GM21515 (cell line): ENCODE data around the gene SACS.

Experiments
- ATAC-seq: cut with Tn5 transposase; IDR thresholded peaks from one replicate; pipeline ENCODE4 v1.9.1; 2021; ENCODE audit not compliant: unreplicated experiment

SACS gene, protein sequence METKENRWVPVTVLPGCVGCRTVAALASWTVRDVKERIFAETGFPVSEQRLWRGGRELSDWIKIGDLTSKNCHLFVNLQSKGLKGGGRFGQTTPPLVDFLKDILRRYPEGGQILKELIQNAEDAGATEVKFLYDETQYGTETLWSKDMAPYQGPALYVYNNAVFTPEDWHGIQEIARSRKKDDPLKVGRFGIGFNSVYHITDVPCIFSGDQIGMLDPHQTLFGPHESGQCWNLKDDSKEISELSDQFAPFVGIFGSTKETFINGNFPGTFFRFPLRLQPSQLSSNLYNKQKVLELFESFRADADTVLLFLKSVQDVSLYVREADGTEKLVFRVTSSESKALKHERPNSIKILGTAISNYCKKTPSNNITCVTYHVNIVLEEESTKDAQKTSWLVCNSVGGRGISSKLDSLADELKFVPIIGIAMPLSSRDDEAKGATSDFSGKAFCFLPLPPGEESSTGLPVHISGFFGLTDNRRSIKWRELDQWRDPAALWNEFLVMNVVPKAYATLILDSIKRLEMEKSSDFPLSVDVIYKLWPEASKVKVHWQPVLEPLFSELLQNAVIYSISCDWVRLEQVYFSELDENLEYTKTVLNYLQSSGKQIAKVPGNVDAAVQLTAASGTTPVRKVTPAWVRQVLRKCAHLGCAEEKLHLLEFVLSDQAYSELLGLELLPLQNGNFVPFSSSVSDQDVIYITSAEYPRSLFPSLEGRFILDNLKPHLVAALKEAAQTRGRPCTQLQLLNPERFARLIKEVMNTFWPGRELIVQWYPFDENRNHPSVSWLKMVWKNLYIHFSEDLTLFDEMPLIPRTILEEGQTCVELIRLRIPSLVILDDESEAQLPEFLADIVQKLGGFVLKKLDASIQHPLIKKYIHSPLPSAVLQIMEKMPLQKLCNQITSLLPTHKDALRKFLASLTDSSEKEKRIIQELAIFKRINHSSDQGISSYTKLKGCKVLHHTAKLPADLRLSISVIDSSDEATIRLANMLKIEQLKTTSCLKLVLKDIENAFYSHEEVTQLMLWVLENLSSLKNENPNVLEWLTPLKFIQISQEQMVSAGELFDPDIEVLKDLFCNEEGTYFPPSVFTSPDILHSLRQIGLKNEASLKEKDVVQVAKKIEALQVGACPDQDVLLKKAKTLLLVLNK (N-terminal part only)

DNA sequence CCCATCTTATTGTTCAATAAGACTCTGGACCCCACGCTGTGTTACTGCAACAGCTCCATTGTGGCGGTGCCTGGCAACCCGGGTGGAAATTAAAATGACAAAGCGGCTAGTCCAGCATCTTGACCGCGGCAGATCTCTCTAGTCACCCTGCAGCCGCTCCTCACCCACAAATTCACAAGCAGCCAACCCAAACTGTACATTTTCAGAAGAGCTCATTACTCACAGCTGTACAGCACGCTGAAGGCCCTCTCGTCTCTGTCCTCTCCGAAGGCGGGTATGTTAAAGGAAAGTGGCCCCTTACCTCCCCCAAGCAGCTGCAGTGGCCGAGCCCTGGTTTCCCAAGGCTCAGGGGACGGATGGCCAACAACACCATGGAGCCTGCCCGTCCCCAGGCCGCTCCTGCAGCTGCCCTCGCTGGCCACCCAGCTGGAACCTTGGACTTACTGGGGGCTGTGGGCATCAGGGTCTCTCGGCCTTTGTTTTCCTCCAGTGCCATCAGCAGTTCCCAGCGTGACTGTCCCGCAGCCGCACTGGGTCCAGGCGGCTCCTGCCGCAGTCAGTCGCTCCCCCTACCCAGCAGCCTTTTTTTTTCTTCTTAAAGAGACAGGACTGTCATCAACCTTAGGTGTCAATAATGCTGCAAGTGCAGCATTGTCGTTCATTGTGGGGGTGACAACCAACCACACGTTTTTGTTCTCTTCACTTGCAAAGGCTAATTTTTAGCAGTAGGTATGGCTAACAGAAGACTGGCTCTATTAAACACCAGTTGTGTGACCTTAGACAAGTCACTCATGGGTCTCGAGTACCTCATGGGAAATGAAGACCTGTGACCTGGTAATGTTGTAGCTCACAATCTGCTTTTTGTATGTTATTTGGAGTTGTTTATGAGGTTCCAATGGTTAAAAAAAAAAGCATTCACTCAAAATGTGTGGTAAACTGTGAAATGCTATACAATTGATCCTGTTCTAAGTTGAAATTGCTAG, at the start of gene SACS:
TSS of gene SACS (minus strand) at position 532 of the 983 bp plus-strand sequence. CDS start 22,463 bp downstream, outside the sequence.
- ATAC-seq, result no peak

DNA sequence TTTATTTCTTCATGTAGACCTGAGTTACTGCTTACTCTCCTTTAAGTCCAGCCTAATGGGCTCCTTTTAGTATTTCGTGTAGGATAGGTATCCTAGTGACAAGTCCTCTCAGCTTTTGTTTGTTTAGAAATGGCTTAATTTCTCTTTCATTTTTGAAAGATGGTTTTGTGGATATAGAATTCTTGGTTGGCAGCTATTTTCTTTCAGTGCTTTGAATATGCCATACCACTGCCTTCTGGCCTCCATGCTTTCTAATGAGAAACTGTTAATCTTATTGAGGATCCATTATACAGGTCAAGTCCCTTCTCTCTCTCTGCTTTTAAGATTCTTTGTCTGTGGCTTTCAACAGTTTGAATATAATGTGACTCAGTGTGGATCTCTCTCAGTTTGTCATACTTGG, 46.8 kb upstream of the SACS start:
- no peak for ATAC-seq

- ATAC-seq, result no peak
Measured at GRCh38 chr13:23477101-23477500, 43.6 kb upstream of the SACS start.

GRCh38 chr13:23473221-23473620, 39.7 kb upstream of the SACS start:
- no peak for ATAC-seq

- ATAC-seq, result no peak
Measured at GRCh38 chr13:23472189-23472588, 38.7 kb upstream of the SACS start.

DNA sequence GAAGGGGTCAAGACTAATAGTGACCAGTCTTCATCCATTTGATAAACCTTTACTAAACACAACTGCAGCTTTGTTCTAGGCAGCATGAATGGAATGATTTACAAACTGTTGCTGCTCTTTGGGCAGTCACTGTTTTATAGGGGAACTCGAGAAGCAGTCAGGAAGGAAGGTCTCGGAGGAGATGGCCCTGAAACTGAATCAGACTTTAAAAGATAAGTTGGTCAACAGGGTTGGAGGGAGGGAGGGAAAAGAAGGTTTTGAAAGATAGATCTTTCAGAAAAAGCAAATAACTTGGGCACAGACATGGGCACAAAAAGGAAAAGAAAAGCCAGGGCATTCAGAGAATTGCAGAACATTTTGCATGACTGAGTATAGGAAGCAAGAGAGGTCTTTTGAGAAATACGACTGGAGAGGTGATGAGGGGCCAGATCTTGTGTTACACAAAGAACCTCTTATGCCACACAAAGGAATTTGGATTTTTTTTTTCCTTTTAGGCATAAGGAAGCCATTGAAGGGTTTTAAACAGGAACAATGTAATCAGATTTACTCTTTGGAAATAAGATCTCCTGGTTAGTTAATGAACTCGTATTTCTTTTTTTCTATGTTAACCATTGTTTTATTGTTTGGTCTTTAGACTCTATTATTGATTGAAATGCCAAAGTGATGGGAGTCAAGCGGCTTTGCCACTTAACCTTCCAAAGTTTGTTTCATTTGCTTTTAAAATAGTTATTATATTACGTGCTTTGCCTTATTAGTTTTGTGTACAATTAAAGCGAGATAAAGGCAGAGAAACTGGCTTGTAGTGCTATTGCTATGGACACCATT, 37.5 kb upstream of the SACS start:
- no peak for ATAC-seq

- ATAC-seq, result no peak
Measured at GRCh38 chr13:23469951-23470421, 36.5 kb upstream of the SACS start.

GRCh38 chr13:23468811-23469210, 35.3 kb upstream of the SACS start:
- ATAC-seq, result no peak

DNA sequence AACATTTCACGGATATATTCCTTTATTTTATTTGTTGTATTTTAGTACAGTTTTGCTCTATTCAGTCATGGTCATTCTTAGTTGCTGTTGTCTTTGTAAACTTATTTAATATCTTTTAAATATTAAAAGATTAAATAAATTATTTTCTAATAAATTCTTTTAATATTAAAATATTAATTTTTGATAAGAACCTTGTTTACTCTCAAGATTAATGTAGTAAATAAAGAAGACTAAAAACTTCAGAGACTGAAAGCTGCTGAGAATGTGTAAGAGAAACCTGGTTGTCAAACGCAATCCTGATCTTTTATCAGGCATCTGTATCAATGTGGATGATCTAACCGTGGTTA, 34.4 kb upstream of the SACS start:
- ATAC-seq, result no peak

- ATAC-seq, result no peak
Measured at GRCh38 chr13:23467048-23467931, 33.8 kb upstream of the SACS start.

GRCh38 chr13:23466144-23467002, 32.9 kb upstream of the SACS start:
- ATAC-seq, result peak; percentile 81

DNA sequence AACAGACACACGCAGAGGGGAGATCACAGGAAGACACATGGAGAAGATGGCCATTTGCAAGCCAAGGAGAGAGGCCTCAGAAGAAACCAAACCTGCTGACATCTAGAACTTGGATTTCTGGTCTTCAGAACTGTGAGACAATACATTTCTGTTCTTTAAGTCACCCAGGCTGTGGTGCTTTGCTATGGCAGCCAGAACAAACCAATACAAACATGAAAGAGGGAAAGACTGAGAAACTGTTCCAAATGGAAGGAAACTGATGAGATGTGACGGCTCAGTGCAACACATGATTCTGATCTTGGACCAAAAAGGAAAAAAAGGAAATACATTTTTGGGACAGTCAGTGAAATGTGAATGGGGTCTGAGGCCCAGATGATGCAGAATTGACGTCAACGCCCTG, 30.2 kb upstream of the SACS start:
- no peak for ATAC-seq

DNA sequence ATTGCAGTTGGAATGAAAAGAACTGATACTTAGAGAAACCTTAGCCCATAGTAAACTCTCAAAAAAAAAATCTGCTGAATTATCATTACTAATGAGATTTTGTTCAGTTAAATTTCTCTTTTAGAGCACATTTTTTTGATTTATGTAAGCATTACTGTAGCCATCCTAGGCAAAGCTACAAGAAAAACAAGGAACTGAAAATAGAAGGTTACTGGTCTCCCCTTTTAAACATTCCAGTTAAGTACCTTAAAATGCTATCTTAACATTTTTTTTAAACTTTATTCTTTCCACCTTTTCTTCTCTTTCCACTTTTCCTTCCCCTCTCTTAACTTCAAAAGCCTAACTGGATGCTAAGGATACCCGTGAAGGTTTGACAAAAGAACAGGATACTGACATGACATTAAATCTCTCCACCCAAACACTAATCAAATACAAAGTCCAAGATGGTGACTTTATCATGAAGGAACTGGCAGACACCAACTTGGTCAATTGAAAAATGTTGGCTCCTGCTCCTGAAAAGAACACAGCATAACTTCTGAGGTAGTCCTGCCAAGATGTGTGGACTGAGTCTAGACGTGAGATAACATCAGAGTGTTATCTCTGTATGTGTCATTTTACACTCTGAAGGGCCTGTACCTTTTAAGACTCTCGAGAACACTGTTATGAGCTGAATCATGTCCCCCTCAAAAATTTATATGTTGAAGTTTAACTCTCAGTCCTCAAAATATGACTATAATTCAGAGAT, 29.5 kb upstream of the SACS start:
- ATAC-seq, result no peak

DNA sequence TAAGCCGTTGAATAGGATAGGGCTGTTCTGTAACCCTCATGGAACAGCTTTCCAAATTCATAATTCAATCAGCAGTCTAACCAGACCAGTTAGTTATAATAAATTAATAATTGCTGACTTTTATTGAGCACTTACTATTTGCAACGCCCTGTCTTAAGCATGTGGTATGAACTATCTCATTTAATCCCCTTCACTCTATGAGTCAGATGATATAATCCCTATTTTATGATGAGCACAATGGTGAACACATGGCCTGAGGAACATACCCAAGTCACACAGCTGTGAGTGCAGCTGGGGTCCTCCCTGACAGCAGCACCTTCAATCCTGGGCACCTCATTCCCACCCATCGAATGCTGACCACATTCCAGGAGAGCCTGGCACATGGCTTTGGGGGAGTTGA, 28.0 kb upstream of the SACS start:
- ATAC-seq, result no peak

- ATAC-seq, result no peak
Measured at GRCh38 chr13:23460921-23461320, 27.4 kb upstream of the SACS start.

GRCh38 chr13:23460309-23460708, 26.8 kb upstream of the SACS start:
- peak; percentile 66 for ATAC-seq

GRCh38 chr13:23458989-23459388, 25.5 kb upstream of the SACS start:
- no peak for ATAC-seq
